RKO (cell line): Measurements from ENCODE around the gene CD72.
"Not testable (repeated sequence)": the region's sequence is repeated elsewhere in the genome, so short reads cannot be mapped to it uniquely, and the experiment has no call there.

Experiments
- DNase-seq: peaks from one replicate; pipeline ENCODE4 v3.0.0-alpha.2; 2016; ENCODE audit warnings: low spot score

CD72 gene

GRCh38 chr9:35649431-35650340 lies 31.5 kb upstream of the CD72 start:
- DNase-seq, result no peak

DNA sequence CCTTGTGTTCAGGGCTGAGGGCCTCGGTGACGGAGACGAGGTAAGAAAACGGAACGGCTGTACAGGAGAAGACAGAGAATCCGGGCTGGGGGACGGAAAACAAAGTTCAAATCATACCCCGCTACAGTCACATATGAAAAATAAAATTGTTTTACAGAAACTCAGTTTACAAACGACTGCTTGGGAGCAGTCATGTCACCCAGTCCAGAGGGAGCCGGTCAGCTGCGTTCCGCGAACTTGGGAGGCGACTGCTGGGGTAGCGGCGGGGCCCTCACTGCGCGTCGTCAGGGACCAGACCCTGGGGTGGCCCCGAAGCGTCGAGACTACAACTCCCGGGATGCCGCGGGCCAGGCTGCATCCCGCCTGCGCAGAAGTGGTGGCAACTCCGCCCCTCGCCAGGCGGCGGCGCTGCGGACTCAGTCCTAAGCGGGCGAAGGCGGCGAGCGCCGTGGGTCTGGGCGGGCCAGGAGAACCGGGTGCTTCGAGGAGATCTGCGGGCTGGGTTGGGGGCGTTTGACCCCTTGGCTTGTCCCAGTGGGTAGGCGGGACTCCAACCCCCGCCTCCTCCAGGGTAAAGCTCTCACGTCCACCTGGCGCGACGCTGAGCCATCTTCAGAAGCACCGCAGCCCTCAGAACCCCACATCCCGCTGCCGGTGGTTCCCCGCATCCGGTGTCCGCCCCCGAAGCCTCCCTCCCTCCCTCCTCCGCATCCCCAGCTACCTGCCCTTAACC lies 28.5 kb upstream of the CD72 start:
- peak; percentile 92 for DNase-seq

GRCh38 chr9:35646153-35646532 lies 27.9 kb upstream of the CD72 start:
- no peak for DNase-seq

DNA sequence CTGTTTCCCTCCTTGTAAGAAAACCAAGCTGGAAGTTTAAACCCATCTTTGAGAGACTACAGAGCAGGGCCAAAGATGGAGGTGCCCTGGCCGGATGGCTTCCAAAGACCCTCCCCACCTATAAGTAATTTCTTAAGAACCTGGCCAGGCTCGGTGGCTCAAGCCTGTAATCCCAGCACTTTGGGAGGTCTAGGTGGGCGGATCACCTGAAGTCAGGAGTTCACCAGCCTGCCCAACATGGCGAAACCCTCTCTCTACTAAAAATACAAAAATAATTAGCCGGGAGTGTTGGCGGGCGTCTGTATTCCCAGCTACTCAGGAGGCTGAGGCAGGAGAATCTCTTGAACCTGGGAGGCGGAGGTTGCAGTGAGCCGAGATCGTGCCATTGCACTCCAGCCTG lies 27.5 kb upstream of the CD72 start:
- DNase-seq, result not testable (repeated sequence)

- DNase-seq, result no peak
These were observed 24.8 kb upstream of the CD72 start for GRCh38 chr9:35643046-35643445.

GRCh38 chr9:35641478-35641877 lies 23.3 kb upstream of the CD72 start:
- not testable (repeated sequence) for DNase-seq

GRCh38 chr9:35640431-35640830 lies 22.2 kb upstream of the CD72 start:
- DNase-seq, result not testable (repeated sequence)

DNA sequence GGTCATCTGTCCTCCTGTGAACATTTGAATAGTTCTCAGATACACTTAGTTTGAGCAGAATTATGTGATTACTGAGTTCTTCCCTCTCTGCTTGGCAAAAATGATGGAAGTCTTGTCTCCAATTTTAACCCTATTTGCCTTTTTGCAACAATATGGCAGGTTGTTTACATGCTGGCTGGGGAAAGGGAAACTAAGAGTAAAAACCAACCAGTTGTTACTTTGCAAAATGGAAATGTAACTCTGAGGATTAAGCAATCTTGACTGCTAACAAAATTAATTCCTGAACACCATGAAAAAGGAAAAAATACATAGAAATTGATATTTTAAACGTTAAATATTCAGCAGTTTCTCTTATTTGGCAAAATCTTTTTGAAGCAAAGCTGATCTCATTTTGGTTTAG lies 21.4 kb upstream of the CD72 start:
- DNase-seq, result no peak

GRCh38 chr9:35639225-35639624 lies 21.0 kb upstream of the CD72 start:
- DNase-seq, result not testable (repeated sequence)

DNA sequence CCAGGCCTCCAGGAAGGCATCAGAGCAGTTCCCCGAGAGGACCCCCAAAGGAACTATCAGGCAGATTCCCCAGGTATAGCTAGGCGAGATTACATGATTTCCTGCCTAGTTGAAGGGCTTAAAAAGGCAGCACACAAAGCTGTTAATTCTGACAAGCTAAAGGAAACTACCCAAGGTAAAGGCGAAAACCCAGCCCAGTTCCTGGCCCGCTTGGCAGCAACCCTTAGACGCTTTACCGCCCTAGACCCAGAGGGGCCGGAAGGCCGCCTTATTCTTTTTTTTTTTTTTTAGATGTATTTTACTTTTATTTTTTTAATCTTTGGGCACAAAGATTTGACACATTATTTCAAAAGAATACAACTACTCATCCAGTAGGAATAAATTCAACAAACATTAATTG lies 20.5 kb upstream of the CD72 start:
- not testable (repeated sequence) for DNase-seq

- not testable (repeated sequence) for DNase-seq
These were observed 19.3 kb upstream of the CD72 start for GRCh38 chr9:35637427-35637955.

- DNase-seq, result not testable (repeated sequence)
These were observed 18.6 kb upstream of the CD72 start for GRCh38 chr9:35636877-35637246.

DNA sequence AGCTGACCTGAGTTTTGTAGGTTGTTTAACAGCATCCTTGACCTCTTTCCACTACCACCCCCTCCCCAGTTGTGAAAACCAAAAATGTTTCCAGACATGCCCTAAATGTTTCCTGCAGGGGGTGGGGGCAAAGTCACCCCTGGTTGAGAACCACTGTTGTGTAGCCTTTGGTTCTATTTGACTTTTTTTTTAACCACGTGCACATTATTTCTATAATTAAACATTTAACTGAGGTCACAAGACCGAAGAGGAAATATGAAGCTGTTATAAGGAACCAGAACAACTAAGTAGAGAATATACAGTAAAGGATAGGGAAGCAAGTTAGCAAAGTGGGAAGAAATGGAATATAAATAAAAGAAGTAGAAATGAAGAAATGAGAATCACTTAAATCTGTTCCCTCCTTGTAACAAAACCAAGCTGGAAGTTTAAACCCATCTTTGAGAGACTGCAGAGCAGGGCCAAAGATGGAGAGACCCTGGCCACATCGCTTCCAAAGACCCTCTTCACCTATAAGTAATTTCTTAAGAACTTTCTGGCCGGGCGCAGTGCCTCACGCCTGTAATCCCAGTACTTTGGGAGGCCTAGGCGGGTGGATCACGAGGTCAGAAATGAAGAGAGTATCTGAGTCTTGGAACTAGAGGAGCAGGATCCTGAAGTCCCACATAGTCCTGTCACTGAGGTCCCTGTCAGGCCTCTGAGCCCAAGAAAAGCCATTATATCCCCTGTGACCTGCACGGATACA lies 18.1 kb upstream of the CD72 start:
- no peak for DNase-seq

GRCh38 chr9:35635730-35636129 lies 17.5 kb upstream of the CD72 start:
- no peak for DNase-seq

- DNase-seq, result no peak
These were observed 11.4 kb upstream of the CD72 start for GRCh38 chr9:35629597-35629996.

- DNase-seq, result no peak
These were observed 10.3 kb upstream of the CD72 start for GRCh38 chr9:35628389-35628991.

DNA sequence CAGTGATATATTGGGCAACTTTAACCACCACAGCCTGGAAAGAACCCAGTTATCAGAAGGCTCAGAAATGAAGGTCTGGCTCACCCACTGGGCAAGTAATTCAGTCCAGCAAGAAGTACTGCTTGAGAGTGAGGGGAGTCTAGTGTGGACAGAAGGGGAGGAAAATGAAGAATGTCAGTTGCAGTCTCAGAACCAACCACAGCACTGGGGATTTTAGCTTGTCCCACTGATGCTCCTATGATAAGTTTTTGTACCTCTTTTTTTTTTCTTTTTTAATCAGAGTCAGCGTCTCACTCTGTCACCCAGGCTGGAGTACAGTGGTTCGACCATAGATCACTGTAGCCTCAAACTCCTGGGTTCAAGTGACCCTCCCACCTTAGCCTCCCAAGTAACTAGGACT lies 9.4 kb upstream of the CD72 start:
- no peak for DNase-seq

DNA sequence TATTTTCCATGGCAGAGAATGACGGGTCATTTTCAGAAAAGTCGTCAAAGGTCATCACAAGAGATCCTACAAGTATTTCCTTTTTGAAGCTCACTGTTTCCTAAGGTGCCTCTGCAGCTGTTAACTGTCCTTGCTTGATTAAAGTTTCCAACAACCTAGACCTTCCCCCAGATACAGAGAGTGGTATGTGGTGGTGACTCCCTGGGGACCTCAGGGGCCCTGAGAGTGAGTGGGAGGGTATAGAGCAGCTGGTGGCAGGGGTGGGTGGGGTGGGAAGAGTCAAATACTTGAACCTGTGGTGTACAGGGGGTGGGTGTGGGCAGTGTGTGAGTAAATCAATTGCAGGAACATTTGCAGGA lies 1.6 kb upstream of the CD72 start:
- no peak for DNase-seq

- no peak for DNase-seq
These were observed 914 bp upstream of the CD72 start for GRCh38 chr9:35618854-35619799.

GRCh38 chr9:35617548-35617947 lies 665 bp downstream of the CD72 start:
- DNase-seq, result no peak
